ENCODE results near the gene TRAK1.

TRAK1 gene

GRCh38 chr3:42123824-42124658 lies 32.9 kb downstream of the TRAK1 start:
- DNase-seq (ENCODE audit: low spot score): no peak

GRCh38 chr3:42127226-42127625 lies 36.1 kb downstream of the TRAK1 start:
- no peak for DNase-seq (ENCODE audit: low spot score)

GRCh38 chr3:42128526-42128925 lies 37.4 kb downstream of the TRAK1 start:
- no peak for DNase-seq (ENCODE audit: low spot score)

- no peak for DNase-seq (ENCODE audit: low spot score)
These were observed 38.1 kb downstream of the TRAK1 start for GRCh38 chr3:42129014-42129953.

GRCh38 chr3:42130007-42130328 lies 38.8 kb downstream of the TRAK1 start:
- no peak for DNase-seq (ENCODE audit: low spot score)

- DNase-seq (ENCODE audit: low spot score): no peak
These were observed 39.3 kb downstream of the TRAK1 start for GRCh38 chr3:42130329-42131070.

GRCh38 chr3:42133500-42134298 lies 42.5 kb downstream of the TRAK1 start:
- no peak for DNase-seq (ENCODE audit: low spot score)

- no peak for DNase-seq (ENCODE audit: low spot score)
These were observed 43.8 kb downstream of the TRAK1 start for GRCh38 chr3:42134867-42135464.

GRCh38 chr3:42139621-42140453 lies 48.7 kb downstream of the TRAK1 start:
- DNase-seq (ENCODE audit: low spot score): no peak

GRCh38 chr3:42140665-42141203 lies 49.6 kb downstream of the TRAK1 start:
- DNase-seq (ENCODE audit: low spot score): no peak

- no peak for DNase-seq (ENCODE audit: low spot score)
These were observed 52.3 kb downstream of the TRAK1 start for GRCh38 chr3:42143440-42143839.

GRCh38 chr3:42144209-42144608 lies 53.1 kb downstream of the TRAK1 start:
- DNase-seq (ENCODE audit: low spot score): no peak

- DNase-seq (ENCODE audit: low spot score): no peak
These were observed 57.1 kb downstream of the TRAK1 start for GRCh38 chr3:42148086-42148848.

- peak; percentile 36 for DNase-seq (ENCODE audit: low spot score)
These were observed 57.9 kb downstream of the TRAK1 start for GRCh38 chr3:42148982-42149432.

- no peak for DNase-seq (ENCODE audit: low spot score)
These were observed 58.4 kb downstream of the TRAK1 start for GRCh38 chr3:42149532-42149931.

GRCh38 chr3:42149975-42150374 lies 58.8 kb downstream of the TRAK1 start:
- DNase-seq (ENCODE audit: low spot score): no peak

GRCh38 chr3:42151596-42152168 lies 60.5 kb downstream of the TRAK1 start:
- no peak for DNase-seq (ENCODE audit: low spot score)

GRCh38 chr3:42152193-42152592 lies 61.0 kb downstream of the TRAK1 start:
- DNase-seq (ENCODE audit: low spot score): no peak

- no peak for DNase-seq (ENCODE audit: low spot score)
These were observed 61.9 kb downstream of the TRAK1 start for GRCh38 chr3:42153039-42153438.
